OCI-LY3 (cell line): Measurements from ENCODE around the gene KXD1.

Experiments
- H2AFZ ChIP-seq: fragments of 200-600, 300-600 bp; shearing (Covaris generic); 2 replicates; pipeline ENCODE4 v1.6.0; 2014; ENCODE audit warnings: antibody characterized with exemption, low read depth, low read length
- H3K27ac ChIP-seq: fragments of 200-600, 300-600 bp; sonication (generic); 2 replicates; pipeline ENCODE4 v1.5.1; 2014; ENCODE audit warnings: mild to moderate bottlenecking, low read length, moderate library complexity, mixed read lengths
- H3K27me3 ChIP-seq: fragments of 200-600, 300-600 bp; sonication (generic); 2 replicates; pipeline ENCODE4 v1.6.1; 2014; ENCODE audit warnings: low read depth, low read length, mixed read lengths
- H3K36me3 ChIP-seq: fragments of 200-600, 300-600 bp; sonication (generic); replicated peaks from 2 replicates; pipeline ENCODE3; 2014; ENCODE audit warnings: low read depth, low read length, mixed read lengths
- H3K4me1 ChIP-seq: fragments of 300-600, 200-600 bp; sonication (generic); 2 replicates; pipeline ENCODE4 v1.6.1; 2014; ENCODE audit warnings: low read length, mixed read lengths
- H3K4me2 ChIP-seq: fragments of 200-600, 300-600 bp; sonication (generic); 2 replicates; pipeline ENCODE4 v1.6.1; 2014; ENCODE audit warnings: low read length, mixed read lengths
- H3K4me3 ChIP-seq: fragments of 300-600, 200-600 bp; sonication (generic); 2 replicates; pipeline ENCODE4 v1.5.1; 2014; ENCODE audit warnings: antibody characterized with exemption, mild to moderate bottlenecking, low read length, moderate library complexity
- H3K79me2 ChIP-seq: fragments of 300-600, 200-600 bp; shearing (Covaris generic); 2 replicates; pipeline ENCODE4 v1.6.1; 2014; ENCODE audit warnings: mild to moderate bottlenecking, low read length, mixed read lengths
- H3K9ac ChIP-seq: fragments of 300-600, 200-600 bp; shearing (Covaris generic); 2 replicates; pipeline ENCODE4 v1.6.0; 2014; ENCODE audit warnings: mild to moderate bottlenecking, low read length, moderate library complexity
- H3K9me3 ChIP-seq: fragments of 200-600, 300-600 bp; shearing (Covaris generic); 2 replicates; pipeline ENCODE4 v1.6.1; 2014; ENCODE audit warnings: low read length, mixed read lengths; ENCODE audit not compliant: insufficient read depth
- H4K20me1 ChIP-seq: fragments of 200-600, 300-600 bp; sonication (generic); 2 replicates; pipeline ENCODE4 v1.6.1; 2016; ENCODE audit warnings: low read length, mixed read lengths; ENCODE audit not compliant: insufficient read depth
- EZH2phosphoT487 ChIP-seq: fragments of 200-600 bp; shearing (Covaris generic); IDR thresholded peaks from 2 replicates; pipeline ENCODE4 v1.6.1; 2018; ENCODE audit warnings: antibody characterized with exemption, mixed run types, low read depth
- TF ChIP-seq, protein P1 (sequence below): fragments of 200-600, 300-600 bp; sonication (generic); IDR thresholded peaks from 2 replicates; pipeline ENCODE4 v1.5.1; 2014; ENCODE audit warnings: antibody characterized with exemption, low read length, low read depth

KXD1 gene

GRCh38 chr19:18571564-18572344 is 14.1 kb downstream of the KXD1 start, which contains the start of gene UBA52:
Gene UBA52 (plus strand): TSS chr19:18571857. CDS start chr19:18573301, 1,444 bp downstream.
- H3K9ac ChIP-seq, result peak within 1 kb of the TSS; percentile 91
- H3K4me1 ChIP-seq, result peaks cover 28% of the 10 kb centered on the region
- peak within 1 kb of the TSS; percentile 98 for H3K4me2 ChIP-seq
- H3K9me3 ChIP-seq, result no peaks in the 10 kb centered on the region
- peaks cover 13% of the 10 kb centered on the region for H4K20me1 ChIP-seq
- no peaks in the 10 kb centered on the region for H3K27me3 ChIP-seq
- TF ChIP-seq, protein P1, sequence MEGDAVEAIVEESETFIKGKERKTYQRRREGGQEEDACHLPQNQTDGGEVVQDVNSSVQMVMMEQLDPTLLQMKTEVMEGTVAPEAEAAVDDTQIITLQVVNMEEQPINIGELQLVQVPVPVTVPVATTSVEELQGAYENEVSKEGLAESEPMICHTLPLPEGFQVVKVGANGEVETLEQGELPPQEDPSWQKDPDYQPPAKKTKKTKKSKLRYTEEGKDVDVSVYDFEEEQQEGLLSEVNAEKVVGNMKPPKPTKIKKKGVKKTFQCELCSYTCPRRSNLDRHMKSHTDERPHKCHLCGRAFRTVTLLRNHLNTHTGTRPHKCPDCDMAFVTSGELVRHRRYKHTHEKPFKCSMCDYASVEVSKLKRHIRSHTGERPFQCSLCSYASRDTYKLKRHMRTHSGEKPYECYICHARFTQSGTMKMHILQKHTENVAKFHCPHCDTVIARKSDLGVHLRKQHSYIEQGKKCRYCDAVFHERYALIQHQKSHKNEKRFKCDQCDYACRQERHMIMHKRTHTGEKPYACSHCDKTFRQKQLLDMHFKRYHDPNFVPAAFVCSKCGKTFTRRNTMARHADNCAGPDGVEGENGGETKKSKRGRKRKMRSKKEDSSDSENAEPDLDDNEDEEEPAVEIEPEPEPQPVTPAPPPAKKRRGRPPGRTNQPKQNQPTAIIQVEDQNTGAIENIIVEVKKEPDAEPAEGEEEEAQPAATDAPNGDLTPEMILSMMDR, result no peak
- TF ChIP-seq EZH2phosphoT487, result no peak
- peak within 1 kb of the TSS; percentile 65 for H3K27ac ChIP-seq
- peak within 1 kb of the TSS; percentile 80 for H3K4me3 ChIP-seq
- H2AFZ ChIP-seq, result 0 out of 2 replicates have a peak within 1 kb of the TSS, but pooled peaks have one; percentile 13
- peaks cover 26% of the 10 kb centered on the region for H3K79me2 ChIP-seq
- peaks cover 61% of the 10 kb centered on the region for H3K36me3 ChIP-seq

- peaks cover 35% of the 10 kb centered on the region for H3K4me1 ChIP-seq
- H3K9ac ChIP-seq, result no peak overlapping the region
- H3K4me2 ChIP-seq, result no peak overlapping the region
- H4K20me1 ChIP-seq, result peaks cover 13% of the 10 kb centered on the region
- H3K4me3 ChIP-seq, result no peak overlapping the region
- H3K27me3 ChIP-seq, result no peaks in the 10 kb centered on the region
- H2AFZ ChIP-seq, result no peak overlapping the region
- H3K27ac ChIP-seq, result no peak overlapping the region
- no peak for TF ChIP-seq EZH2phosphoT487
- TF ChIP-seq, protein P1, result no peak
- H3K36me3 ChIP-seq, result peaks cover 58% of the 10 kb centered on the region
- H3K9me3 ChIP-seq, result no peaks in the 10 kb centered on the region
- peaks cover 26% of the 10 kb centered on the region for H3K79me2 ChIP-seq
Measured at GRCh38 chr19:18574691-18575291, 17.1 kb downstream of the KXD1 start.

GRCh38 chr19:18576383-18576782 is 18.7 kb downstream of the KXD1 start:
- H4K20me1 ChIP-seq, result peaks cover 13% of the 10 kb centered on the region
- H3K9ac ChIP-seq, result no peak overlapping the region

More at GRCh38 chr19:18576383-18576782, 18.7 kb downstream of the KXD1 start:
- Histone ChIP-seq H2AFZ (no peak overlapping the region), H3K4me1 (peaks cover 32% of the 10 kb centered on the region), H3K4me2 (no peak overlapping the region), H3K36me3 (peaks cover 54% of the 10 kb centered on the region), H3K4me3 (no peak overlapping the region), H3K27me3 (no peaks in the 10 kb centered on the region), H3K9me3 (no peaks in the 10 kb centered on the region), H3K27ac (peak overlapping the region; percentile 36; the same call in 1 of the 2 replicates), H3K79me2 (peaks cover 26% of the 10 kb centered on the region)
- TF ChIP-seq, protein P1, result no peak
- TF ChIP-seq EZH2phosphoT487, result no peak
